ENCODE results near the gene C19orf18.

Gene C19orf18

GRCh38 chr19:57914531-57914930 lies 59.8 kb downstream of the C19orf18 start:
- TF ChIP-seq, protein P1, sequence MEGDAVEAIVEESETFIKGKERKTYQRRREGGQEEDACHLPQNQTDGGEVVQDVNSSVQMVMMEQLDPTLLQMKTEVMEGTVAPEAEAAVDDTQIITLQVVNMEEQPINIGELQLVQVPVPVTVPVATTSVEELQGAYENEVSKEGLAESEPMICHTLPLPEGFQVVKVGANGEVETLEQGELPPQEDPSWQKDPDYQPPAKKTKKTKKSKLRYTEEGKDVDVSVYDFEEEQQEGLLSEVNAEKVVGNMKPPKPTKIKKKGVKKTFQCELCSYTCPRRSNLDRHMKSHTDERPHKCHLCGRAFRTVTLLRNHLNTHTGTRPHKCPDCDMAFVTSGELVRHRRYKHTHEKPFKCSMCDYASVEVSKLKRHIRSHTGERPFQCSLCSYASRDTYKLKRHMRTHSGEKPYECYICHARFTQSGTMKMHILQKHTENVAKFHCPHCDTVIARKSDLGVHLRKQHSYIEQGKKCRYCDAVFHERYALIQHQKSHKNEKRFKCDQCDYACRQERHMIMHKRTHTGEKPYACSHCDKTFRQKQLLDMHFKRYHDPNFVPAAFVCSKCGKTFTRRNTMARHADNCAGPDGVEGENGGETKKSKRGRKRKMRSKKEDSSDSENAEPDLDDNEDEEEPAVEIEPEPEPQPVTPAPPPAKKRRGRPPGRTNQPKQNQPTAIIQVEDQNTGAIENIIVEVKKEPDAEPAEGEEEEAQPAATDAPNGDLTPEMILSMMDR (IDR thresholded peaks at IDR 0.05): no peak
